ENCODE data around the gene ARNT2. TPM values are rescaled to one million over a fixed set of nuclear protein-coding genes. Genes with fewer than 3 reads are reported as not detected.

ARNT2 gene
- total RNA-seq, 2 donors from 2014 or later = 9.1 to 43.7 TPM

DNA sequence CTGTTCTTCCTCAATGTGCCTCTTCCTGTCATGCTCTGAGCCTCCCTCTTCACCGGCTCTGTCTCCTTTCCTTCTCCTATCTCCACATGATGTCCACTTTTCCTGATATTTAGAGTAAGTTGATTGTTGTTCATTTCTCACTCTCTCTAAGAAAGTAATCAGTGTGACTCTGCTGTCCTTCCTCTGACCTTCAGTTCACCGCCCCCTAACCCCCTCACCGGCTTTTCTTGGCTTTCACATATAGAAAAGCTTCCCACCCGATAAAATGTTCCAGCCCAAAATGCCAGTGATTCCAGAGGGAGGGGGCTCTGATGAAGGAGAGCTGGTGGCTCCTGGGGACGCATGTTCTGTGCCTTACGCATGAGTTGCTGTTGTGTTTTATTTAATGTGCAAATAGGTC lies 170.4 kb downstream of the ARNT2 start:
- H3K9me3 ChIP-seq = no peaks in the 10 kb centered on the region
- DNase-seq (ENCODE audit: low spot score) = no peak
- intact Hi-C loops (cut with DNase I) = no loop called here
- no peaks in the 10 kb centered on the region for H3K4me1 ChIP-seq (replicated peaks)
- no peak overlapping the region for H3K27ac ChIP-seq
- WGBS = 85% methylated on average over 6 of the region's 6 CpGs
- TF ChIP-seq, protein P1, sequence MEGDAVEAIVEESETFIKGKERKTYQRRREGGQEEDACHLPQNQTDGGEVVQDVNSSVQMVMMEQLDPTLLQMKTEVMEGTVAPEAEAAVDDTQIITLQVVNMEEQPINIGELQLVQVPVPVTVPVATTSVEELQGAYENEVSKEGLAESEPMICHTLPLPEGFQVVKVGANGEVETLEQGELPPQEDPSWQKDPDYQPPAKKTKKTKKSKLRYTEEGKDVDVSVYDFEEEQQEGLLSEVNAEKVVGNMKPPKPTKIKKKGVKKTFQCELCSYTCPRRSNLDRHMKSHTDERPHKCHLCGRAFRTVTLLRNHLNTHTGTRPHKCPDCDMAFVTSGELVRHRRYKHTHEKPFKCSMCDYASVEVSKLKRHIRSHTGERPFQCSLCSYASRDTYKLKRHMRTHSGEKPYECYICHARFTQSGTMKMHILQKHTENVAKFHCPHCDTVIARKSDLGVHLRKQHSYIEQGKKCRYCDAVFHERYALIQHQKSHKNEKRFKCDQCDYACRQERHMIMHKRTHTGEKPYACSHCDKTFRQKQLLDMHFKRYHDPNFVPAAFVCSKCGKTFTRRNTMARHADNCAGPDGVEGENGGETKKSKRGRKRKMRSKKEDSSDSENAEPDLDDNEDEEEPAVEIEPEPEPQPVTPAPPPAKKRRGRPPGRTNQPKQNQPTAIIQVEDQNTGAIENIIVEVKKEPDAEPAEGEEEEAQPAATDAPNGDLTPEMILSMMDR (IDR thresholded peaks at IDR 0.05) = no peak
- no peak for TF ChIP-seq POLR2A (IDR thresholded peaks at IDR 0.05)
- TF ChIP-seq POLR2AphosphoS5 (IDR thresholded peaks at IDR 0.05) = no peak
- H3K36me3 ChIP-seq = no peaks in the 10 kb centered on the region
- H3K4me3 ChIP-seq = no peak overlapping the region
- no peaks in the 10 kb centered on the region for H3K27me3 ChIP-seq (replicated peaks; ENCODE audit: insufficient read depth)

DNA sequence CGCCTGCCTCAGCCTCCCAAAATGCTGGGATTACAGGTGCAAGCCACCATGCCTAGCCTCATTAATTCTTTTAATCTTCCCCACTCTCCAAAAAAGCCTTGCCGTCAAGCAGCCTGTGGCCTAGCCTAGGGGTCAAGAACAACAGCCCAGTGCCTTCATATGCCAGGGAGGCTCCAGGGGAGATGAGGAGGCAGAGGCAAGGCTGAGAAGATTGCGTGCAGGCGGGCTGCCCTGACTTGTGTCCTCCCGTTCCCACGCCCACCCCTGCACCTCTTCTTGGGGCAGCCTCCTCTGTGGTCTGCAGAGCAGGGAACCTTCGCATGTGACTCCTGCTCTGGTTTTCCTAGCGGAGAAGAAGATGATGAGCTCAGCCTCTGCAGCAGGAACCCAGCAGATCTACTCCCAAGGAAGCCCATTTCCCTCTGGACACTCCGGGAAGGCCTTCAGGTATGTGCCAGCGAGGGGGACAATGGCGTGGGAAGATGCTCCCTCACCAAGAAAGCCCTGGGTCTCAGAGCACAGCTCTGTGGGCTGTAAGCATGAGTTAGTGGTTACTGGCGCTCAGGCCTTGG lies 172.4 kb downstream of the ARNT2 start:
- Histone ChIP-seq H3K36me3 (no peaks in the 10 kb centered on the region), H3K4me1 (replicated peaks) (no peaks in the 10 kb centered on the region), H3K27ac (no peak overlapping the region), H3K4me3 (no peak overlapping the region), H3K27me3 (replicated peaks; ENCODE audit: insufficient read depth) (no peaks in the 10 kb centered on the region), H3K9me3 (no peaks in the 10 kb centered on the region)
- TF ChIP-seq POLR2A (IDR thresholded peaks at IDR 0.05) (no peak), POLR2AphosphoS5 (IDR thresholded peaks at IDR 0.05) (no peak)
- TF ChIP-seq, protein P1 (IDR thresholded peaks at IDR 0.05) = no peak
- intact Hi-C loops (cut with DNase I) = no loop called here
- 99% methylated on average over 12 of the region's 12 CpGs for WGBS
- DNase-seq (ENCODE audit: low spot score) = no peak

DNA sequence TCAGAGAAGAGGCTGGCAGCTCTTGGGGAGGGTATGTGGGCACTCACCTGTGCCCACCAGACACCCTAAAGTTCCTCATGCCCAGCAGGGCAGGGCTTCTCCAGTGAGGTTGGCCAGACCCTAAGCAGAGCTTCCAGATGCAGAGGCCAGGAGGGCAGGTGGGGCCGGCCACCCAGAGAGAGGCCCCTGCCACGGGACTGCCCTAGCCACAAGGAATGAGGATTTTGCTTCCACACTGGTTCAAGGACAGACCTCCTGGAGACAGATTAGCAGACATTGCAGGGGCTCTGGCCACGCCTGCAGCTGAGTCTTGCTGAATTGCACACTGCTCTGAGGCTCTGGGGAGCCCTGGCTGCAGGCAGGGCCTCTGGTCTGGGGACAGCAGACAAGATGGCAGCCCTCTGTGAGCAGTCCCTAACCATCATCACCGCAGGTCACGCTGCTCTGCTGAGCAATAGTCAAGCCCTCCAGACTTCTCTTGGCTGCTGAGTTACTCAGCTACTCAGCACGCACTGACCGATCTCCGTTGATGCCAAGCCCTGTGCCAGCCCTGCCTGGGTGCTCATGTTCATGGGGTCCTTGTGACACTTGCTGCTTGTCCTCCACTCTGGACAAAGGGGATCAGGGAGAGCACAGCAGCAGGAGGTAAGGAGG lies 173.5 kb downstream of the ARNT2 start:
- no peaks in the 10 kb centered on the region for H3K36me3 ChIP-seq
- 94% methylated on average over 6 of the region's 8 CpGs for WGBS
- H3K27me3 ChIP-seq (replicated peaks; ENCODE audit: insufficient read depth) = no peaks in the 10 kb centered on the region
- no peak for DNase-seq (ENCODE audit: low spot score)
- intact Hi-C loops (cut with DNase I) = no loop called here
- H3K4me3 ChIP-seq = no peak overlapping the region
- TF ChIP-seq, protein P1 (IDR thresholded peaks at IDR 0.05) = no peak
- TF ChIP-seq POLR2AphosphoS5 (IDR thresholded peaks at IDR 0.05) = no peak
- TF ChIP-seq POLR2A (IDR thresholded peaks at IDR 0.05) = no peak
- no peak overlapping the region for H3K27ac ChIP-seq
- H3K9me3 ChIP-seq = no peaks in the 10 kb centered on the region
- H3K4me1 ChIP-seq (replicated peaks) = no peaks in the 10 kb centered on the region

DNA sequence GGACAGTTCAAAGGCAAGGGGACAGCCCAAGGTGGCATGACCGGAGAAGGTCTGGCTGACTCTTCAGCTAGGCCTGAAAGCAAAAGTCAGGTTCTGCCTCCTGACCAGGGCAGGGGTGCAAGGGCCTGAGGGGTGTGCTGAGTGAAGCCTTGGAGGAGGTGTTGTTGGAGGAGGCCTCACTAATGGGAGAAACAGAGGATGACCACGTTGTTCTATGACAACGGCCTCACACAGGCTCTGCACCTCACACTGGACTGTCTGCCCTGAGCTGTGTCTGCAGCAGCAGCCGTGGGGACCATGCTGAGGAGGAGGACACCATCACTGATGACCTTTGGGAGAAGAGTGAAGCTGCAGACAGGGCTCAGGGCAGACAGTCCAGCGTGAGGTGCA lies 174.0 kb downstream of the ARNT2 start:
- 84% methylated on average over 5 of the region's 5 CpGs for WGBS
- intact Hi-C loops (cut with DNase I) = no loop called here

More for the DNA sequence above, 174.0 kb downstream of the ARNT2 start:
- Histone ChIP-seq H3K4me1 (replicated peaks) (no peaks in the 10 kb centered on the region), H3K36me3 (no peaks in the 10 kb centered on the region), H3K27me3 (replicated peaks; ENCODE audit: insufficient read depth) (no peaks in the 10 kb centered on the region), H3K27ac (no peak overlapping the region), H3K4me3 (no peak overlapping the region), H3K9me3 (no peaks in the 10 kb centered on the region)
- TF ChIP-seq, protein P1 (IDR thresholded peaks at IDR 0.05) = no peak
- no peak for DNase-seq (ENCODE audit: low spot score)
